ENCODE results near the gene METTL4.

METTL4 gene

DNA sequence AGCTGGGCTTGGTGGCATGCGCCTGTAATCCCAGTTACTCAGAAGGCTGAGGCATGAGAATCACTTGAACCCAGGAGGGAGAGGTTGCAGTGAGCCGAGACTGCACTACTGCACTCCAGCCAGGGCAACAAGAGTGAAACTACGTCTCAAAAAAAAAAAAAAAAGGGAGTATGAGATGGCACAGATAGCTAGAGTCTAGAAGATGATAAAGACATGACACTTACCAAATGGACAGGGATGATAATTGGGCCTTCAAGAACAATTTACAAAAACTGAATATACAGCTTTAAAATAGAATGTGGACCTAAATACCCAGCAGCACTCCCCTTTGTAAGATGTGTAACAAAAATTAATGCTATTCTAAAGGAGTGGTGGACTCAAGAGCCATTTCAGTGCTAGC is 2.7 kb downstream of the METTL4 start:
- peaks cover 59% of the 10 kb centered on the region for H3K79me2 ChIP-seq (ENCODE audit: control insufficient read depth, low read length)
- H3K4me1 ChIP-seq (ENCODE audit: control insufficient read depth, low read length), result peaks cover 23% of the 10 kb centered on the region
- no peak overlapping the region; the same call in 1 of the 2 replicates for H3K4me2 ChIP-seq (ENCODE audit: low read length)
- no peaks in the 10 kb centered on the region for H3K9me2 ChIP-seq (replicated peaks; ENCODE audit: control insufficient read depth, low read length)
- peaks cover 37% of the 10 kb centered on the region for H3K36me3 ChIP-seq (ENCODE audit: control insufficient read depth, low read length)
- H4K20me1 ChIP-seq (ENCODE audit: control insufficient read depth, insufficient read depth, low read depth, low read length), result no peaks in the 10 kb centered on the region
- TF ChIP-seq EZH2phosphoT487 (IDR thresholded peaks at IDR 0.05; ENCODE audit: borderline replicate concordance, low read length) (no peak), CTCF (IDR thresholded peaks at IDR 0.05; ENCODE audit: low read depth, low read length, poor library complexity, severe bottlenecking) (no peak)
- H3K27ac ChIP-seq (ENCODE audit: low read depth, low read length), result no peak overlapping the region
- H3K27me3 ChIP-seq (ENCODE audit: control insufficient read depth, low read length), result no peaks in the 10 kb centered on the region
- H3K4me3 ChIP-seq (ENCODE audit: low read length), result no peak overlapping the region
- H3K9me3 ChIP-seq (ENCODE audit: control insufficient read depth, insufficient read depth, low read length), result no peaks in the 10 kb centered on the region
- no peaks in the 10 kb centered on the region for H3F3A ChIP-seq (ENCODE audit: control insufficient read depth, insufficient read depth)

DNA sequence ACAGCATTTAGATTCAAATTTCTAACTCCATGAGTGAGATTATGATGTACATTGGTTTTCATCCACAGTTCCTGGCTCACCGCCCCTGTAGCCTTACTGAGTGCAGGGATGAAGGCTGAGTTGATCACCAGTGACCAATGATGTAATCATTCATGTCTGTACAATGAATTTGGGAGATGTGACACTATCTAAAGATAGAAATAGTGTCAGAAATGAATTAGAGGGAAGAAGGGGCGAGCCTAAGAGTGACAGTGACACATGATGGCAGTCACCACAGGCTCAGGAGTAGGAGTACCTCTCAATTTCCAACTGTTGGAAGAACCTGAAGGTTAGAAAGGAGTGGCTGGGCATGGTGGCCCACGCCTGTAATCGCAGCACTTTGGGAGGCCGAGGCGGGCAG is 3.2 kb downstream of the METTL4 start:
- Histone ChIP-seq H3F3A (ENCODE audit: control insufficient read depth, insufficient read depth) (no peaks in the 10 kb centered on the region), H3K4me2 (ENCODE audit: low read length) (no peak overlapping the region), H3K4me1 (ENCODE audit: control insufficient read depth, low read length) (peaks cover 19% of the 10 kb centered on the region), H3K27ac (ENCODE audit: low read depth, low read length) (no peak overlapping the region), H3K9me3 (ENCODE audit: control insufficient read depth, insufficient read depth, low read length) (no peaks in the 10 kb centered on the region), H3K79me2 (ENCODE audit: control insufficient read depth, low read length) (peaks cover 55% of the 10 kb centered on the region), H4K20me1 (ENCODE audit: control insufficient read depth, insufficient read depth, low read depth, low read length) (no peaks in the 10 kb centered on the region), H3K4me3 (ENCODE audit: low read length) (no peak overlapping the region), H3K9me2 (replicated peaks; ENCODE audit: control insufficient read depth, low read length) (no peaks in the 10 kb centered on the region), H3K27me3 (ENCODE audit: control insufficient read depth, low read length) (no peaks in the 10 kb centered on the region), H3K36me3 (ENCODE audit: control insufficient read depth, low read length) (peaks cover 33% of the 10 kb centered on the region)
- TF ChIP-seq EZH2phosphoT487 (IDR thresholded peaks at IDR 0.05; ENCODE audit: borderline replicate concordance, low read length) (no peak), CTCF (IDR thresholded peaks at IDR 0.05; ENCODE audit: low read depth, low read length, poor library complexity, severe bottlenecking) (no peak)

GRCh38 chr18:2564373-2564772 is 6.9 kb downstream of the METTL4 start:
- peaks cover 20% of the 10 kb centered on the region for H3K36me3 ChIP-seq (ENCODE audit: control insufficient read depth, low read length)

More at GRCh38 chr18:2564373-2564772, 6.9 kb downstream of the METTL4 start:
- H3K9me2 ChIP-seq (replicated peaks; ENCODE audit: control insufficient read depth, low read length), result no peaks in the 10 kb centered on the region
- TF ChIP-seq CTCF (IDR thresholded peaks at IDR 0.05; ENCODE audit: low read depth, low read length, poor library complexity, severe bottlenecking) (no peak), EZH2phosphoT487 (IDR thresholded peaks at IDR 0.05; ENCODE audit: borderline replicate concordance, low read length) (no peak)
- no peaks in the 10 kb centered on the region for H3F3A ChIP-seq (ENCODE audit: control insufficient read depth, insufficient read depth)
- H3K4me2 ChIP-seq (ENCODE audit: low read length), result no peak overlapping the region
- H3K4me3 ChIP-seq (ENCODE audit: low read length), result no peak overlapping the region
- H3K79me2 ChIP-seq (ENCODE audit: control insufficient read depth, low read length), result peaks cover 17% of the 10 kb centered on the region
- H3K27me3 ChIP-seq (ENCODE audit: control insufficient read depth, low read length), result no peaks in the 10 kb centered on the region
- no peaks in the 10 kb centered on the region for H3K9me3 ChIP-seq (ENCODE audit: control insufficient read depth, insufficient read depth, low read length)
- H4K20me1 ChIP-seq (ENCODE audit: control insufficient read depth, insufficient read depth, low read depth, low read length), result no peaks in the 10 kb centered on the region
- peaks cover 5% of the 10 kb centered on the region for H3K4me1 ChIP-seq (ENCODE audit: control insufficient read depth, low read length)
- no peak overlapping the region for H3K27ac ChIP-seq (ENCODE audit: low read depth, low read length)

Measured in DOHH2 (cell line).